ENCODE measurements around the gene PALM. TPM values are rescaled to one million over a fixed set of nuclear protein-coding genes. Genes with fewer than 3 reads are reported as not detected.

PALM gene
- total RNA-seq, 4 donors from 2014 or later, result 42.8 to 119 (median 70.8) TPM

- intact Hi-C loops (cut with DNase I), result no loop called here
- H3K9me3 ChIP-seq, result peaks cover 0 to 8% (median 4%) of the 10 kb centered on the region in 4 donors
- H3K27me3 ChIP-seq, result peaks cover 0 to 10% (median 0%) of the 10 kb centered on the region in 4 donors
- H3K4me1 ChIP-seq, result peaks cover 20 to 44% (median 34%) of the 10 kb centered on the region in 4 donors
- WGBS, result 77% methylated on average over 7 of the region's 21 CpGs
- peak overlapping the region; percentile 81 to 86 (median 84) for H3K27ac ChIP-seq (replicated peaks in 1 of 4)
- DNase-seq (ENCODE audit: extremely low spot score), result no peak
- H3K36me3 ChIP-seq, result peaks cover 0 to 4% (median 2%) of the 10 kb centered on the region in 4 donors
- TF ChIP-seq EP300 (IDR thresholded peaks at IDR 0.05), result no peak
- no peak for TF ChIP-seq CTCF (IDR thresholded peaks at IDR 0.05)
- no peak for TF ChIP-seq POLR2A (IDR thresholded peaks at IDR 0.05; ENCODE audit: low read depth)
- no peak for TF ChIP-seq POLR2AphosphoS5 (IDR thresholded peaks at IDR 0.05)
- H3K4me3 ChIP-seq, result peak overlapping the region; percentile 76 to 95 (median 84)
These were observed 2.0 kb downstream of the PALM start for GRCh38 chr19:710767-711166.

DNA sequence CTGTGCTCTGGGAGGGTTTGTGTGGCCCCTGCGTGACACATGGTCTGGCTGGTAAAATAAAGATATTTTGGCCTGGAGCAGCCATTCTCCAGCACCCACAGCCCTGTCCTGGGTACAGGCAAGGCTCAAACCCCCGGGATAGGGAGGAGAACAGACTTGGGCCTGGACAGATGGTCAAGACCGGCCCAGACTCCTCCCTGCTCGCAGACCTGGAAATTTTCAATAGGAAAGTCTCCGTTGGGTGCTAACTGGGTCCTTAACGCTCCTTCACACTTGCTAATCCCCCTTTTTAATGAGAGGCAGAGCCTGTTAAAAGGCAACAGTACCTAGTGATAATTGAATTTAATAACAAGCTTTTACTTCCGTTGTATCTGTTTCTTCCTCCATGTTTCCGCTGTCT is 2.5 kb downstream of the PALM start:
- TF ChIP-seq POLR2A (IDR thresholded peaks at IDR 0.05; ENCODE audit: low read depth) (no peak), EP300 (IDR thresholded peaks at IDR 0.05) (no peak), POLR2AphosphoS5 (IDR thresholded peaks at IDR 0.05) (no peak), CTCF (IDR thresholded peaks at IDR 0.05) (no peak)
- intact Hi-C loops (cut with DNase I), result no loop called here
- Histone ChIP-seq H3K4me3 (peak overlapping the region in 1 of 4 donors; percentile 95), H3K27ac (replicated peaks in 1 of 4) (peak overlapping the region; percentile 81 to 86 (median 84)), H3K27me3 (peaks cover 0 to 10% (median 0%) of the 10 kb centered on the region in 4 donors), H3K9me3 (peaks cover 0 to 9% (median 4%) of the 10 kb centered on the region in 4 donors), H3K4me1 (peaks cover 20 to 44% (median 34%) of the 10 kb centered on the region in 4 donors), H3K36me3 (peaks cover 0 to 4% (median 2%) of the 10 kb centered on the region in 4 donors)
- no peak for DNase-seq (ENCODE audit: extremely low spot score)
- WGBS, result 82% methylated on average over 8 of the region's 8 CpGs

DNA sequence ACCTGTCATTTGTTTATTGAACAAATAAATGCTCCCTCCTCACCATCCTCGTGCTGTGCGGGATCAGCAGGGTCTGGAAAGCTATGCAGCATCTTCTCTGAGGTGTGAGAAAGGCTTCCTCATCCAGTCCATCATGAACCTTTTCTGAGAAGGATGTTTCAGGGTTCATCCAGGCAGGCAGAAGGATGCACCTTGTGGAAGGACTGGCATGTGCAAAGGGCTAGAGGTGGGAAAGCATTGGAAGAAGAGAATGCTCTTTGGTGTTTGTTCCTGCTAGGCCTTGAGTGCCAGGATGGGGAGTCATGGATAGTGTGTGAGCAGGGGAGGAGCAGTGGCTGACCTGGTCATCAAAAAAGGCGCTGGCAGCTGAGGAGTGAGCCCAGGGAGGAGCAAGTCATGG is 6.6 kb downstream of the PALM start:
- DNase-seq (ENCODE audit: extremely low spot score), result no peak
- intact Hi-C loops (cut with DNase I), result no loop called here
- Histone ChIP-seq H3K27me3 (peaks cover 0 to 35% (median 11%) of the 10 kb centered on the region in 4 donors), H3K9me3 (peaks cover 0 to 9% (median 2%) of the 10 kb centered on the region in 4 donors), H3K27ac (replicated peaks in 1 of 4) (no peak overlapping the region), H3K4me3 (no peak overlapping the region), H3K4me1 (peaks cover 16 to 34% (median 31%) of the 10 kb centered on the region in 4 donors), H3K36me3 (peaks cover 0 to 4% (median 4%) of the 10 kb centered on the region in 4 donors)
- 96% methylated on average over 3 of the region's 3 CpGs for WGBS
- TF ChIP-seq CTCF (IDR thresholded peaks at IDR 0.05), result no peak
- TF ChIP-seq POLR2A (IDR thresholded peaks at IDR 0.05; ENCODE audit: low read depth), result no peak
- no peak for TF ChIP-seq POLR2AphosphoS5 (IDR thresholded peaks at IDR 0.05)
- TF ChIP-seq EP300 (IDR thresholded peaks at IDR 0.05), result no peak

DNA sequence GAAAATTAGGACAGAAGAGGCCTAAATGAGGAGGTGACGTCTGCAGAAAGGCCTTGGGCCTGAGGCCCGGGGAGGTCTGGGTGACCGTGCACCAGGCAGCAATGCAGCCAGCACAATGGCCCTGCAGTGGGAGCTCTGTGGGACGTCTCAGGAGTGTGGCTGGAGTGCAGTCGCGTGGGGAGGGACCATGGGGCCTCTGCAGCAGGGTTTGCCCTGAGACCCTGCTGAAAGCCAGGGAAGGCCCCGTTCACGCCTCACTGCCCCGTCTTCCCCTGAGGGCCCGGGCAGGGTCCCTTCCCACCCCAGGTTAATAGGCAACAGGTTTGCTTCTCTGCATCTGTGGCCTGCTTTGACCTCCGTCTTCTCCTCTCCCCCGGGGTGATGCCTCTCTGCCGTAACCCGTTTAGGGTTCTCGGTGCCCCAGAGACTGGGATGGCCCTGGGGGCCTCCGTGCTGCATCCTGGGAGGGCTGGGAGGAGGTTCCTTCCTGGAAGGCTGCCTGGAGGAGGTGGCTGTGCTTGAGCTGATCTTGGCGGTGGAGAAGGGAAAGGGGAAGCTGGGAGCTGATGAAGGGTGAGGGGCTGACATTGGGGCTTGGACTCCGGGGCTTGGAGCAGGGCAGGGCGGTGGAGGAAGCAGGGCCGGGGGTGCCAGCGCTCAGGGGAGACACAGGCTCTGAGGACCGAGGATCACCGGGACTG is 9.7 kb downstream of the PALM start:
- Histone ChIP-seq H3K4me3 (peak overlapping the region in 3 of 4 donors; percentile 30 to 51 (median 35)), H3K27ac (replicated peaks in 1 of 4) (peak overlapping the region; percentile 70 to 83 (median 76)), H3K27me3 (peaks cover 0 to 38% (median 11%) of the 10 kb centered on the region in 4 donors), H3K9me3 (peaks cover 0 to 9% (median 2%) of the 10 kb centered on the region in 4 donors), H3K4me1 (peaks cover 19 to 43% (median 42%) of the 10 kb centered on the region in 4 donors), H3K36me3 (peaks cover 0 to 4% (median 4%) of the 10 kb centered on the region in 4 donors)
- intact Hi-C loops (cut with DNase I), result no loop called here
- TF ChIP-seq POLR2AphosphoS5 (IDR thresholded peaks at IDR 0.05), result no peak
- TF ChIP-seq CTCF (IDR thresholded peaks at IDR 0.05), result no peak
- no peak for TF ChIP-seq EP300 (IDR thresholded peaks at IDR 0.05)
- no peak for TF ChIP-seq POLR2A (IDR thresholded peaks at IDR 0.05; ENCODE audit: low read depth)
- no peak for DNase-seq (ENCODE audit: extremely low spot score)
- WGBS, result 59% methylated on average over 12 of the region's 23 CpGs
